Lung (tissue), 12 donors: ENCODE measurements around the gene VPS4B. TPM values are rescaled to one million over a fixed set of nuclear protein-coding genes. Genes with fewer than 3 reads are reported as not detected.
A peak's percentile ranks its signal among the peaks of the same experiment; 100 is the strongest.

Source experiments
- ATAC-seq: fragments of 200-7000 bp; cut with Tn5 transposase; one replicate; pipeline ENCODE4 v1.9.1; 2020; ENCODE audit warnings: moderate number of reproducible peaks; ENCODE audit not compliant: insufficient read depth, low FRiP score
- DNase-seq, 3 donors: peaks; one replicate each; pipeline ENCODE4 v3.0.0-alpha.2; 2013 to 2017
- H3K27ac ChIP-seq, 2 donors: one replicate each; pipeline ENCODE4 v1.5.1; 2013; ENCODE audit warnings: mild to moderate bottlenecking in 2 of 2, moderate library complexity in 2 of 2, control low read depth in 1 of 2, inconsistent platforms in 1 of 2, low read depth in 1 of 2, low read length in 1 of 2
- H3K27me3 ChIP-seq, 3 donors: one replicate each; pipeline ENCODE4 v1.5.1; 2013; ENCODE audit warnings: low read length in 2 of 3; ENCODE audit not compliant: control insufficient read depth in 3 of 3, insufficient read depth in 3 of 3
- H3K36me3 ChIP-seq, 4 donors: one replicate each; pipeline ENCODE4 v1.5.1; 2013; ENCODE audit warnings: low read length in 4 of 4, mild to moderate bottlenecking in 1 of 4, moderate library complexity in 1 of 4; ENCODE audit not compliant: control insufficient read depth in 4 of 4, insufficient read depth in 4 of 4
- H3K4me1 ChIP-seq, 5 donors: one replicate each; pipeline ENCODE4 v1.5.1; 2013; ENCODE audit warnings: low read length in 5 of 5, mild to moderate bottlenecking in 2 of 5, moderate library complexity in 1 of 5; ENCODE audit not compliant: control insufficient read depth in 5 of 5, insufficient read depth in 5 of 5
- H3K4me3 ChIP-seq: one replicate; pipeline ENCODE4 v1.5.1; 2013; ENCODE audit warnings: mild to moderate bottlenecking, control low read depth, moderate library complexity
- H3K9ac ChIP-seq, 2 donors: one replicate each; pipeline ENCODE4 v1.5.1; 2013; ENCODE audit warnings: low read length in 2 of 2, control low read depth in 1 of 2; ENCODE audit not compliant: insufficient read depth in 1 of 2
- H3K9me3 ChIP-seq, 4 donors: one replicate each; pipeline ENCODE4 v1.5.1; 2013; ENCODE audit warnings: low read length in 3 of 4, mild to moderate bottlenecking in 1 of 4, moderate library complexity in 1 of 4; ENCODE audit not compliant: control insufficient read depth in 4 of 4, insufficient read depth in 3 of 4
- CTCF ChIP-seq: IDR thresholded peaks from 2 replicates; pipeline ENCODE4 v1.5.1; 2012; ENCODE audit warnings: mild to moderate bottlenecking; ENCODE audit errors: control extremely low read depth, extremely low read depth
- WGBS, 2 donors: extraction: QIAGEN DNeasy Blood & Tissue Kit; methylation state at CpG; one replicate each; pipeline ENCODE4 v1.1.7; 2013; 5-methylcytosine and 5-hydroxymethylcytosine counted together
- polyA plus RNA-seq, 2 donors: library from polyadenylated mRNA; stranded (reverse); fragments of 200-250 nt; gene quantifications; one replicate each; pipeline ENCODE4 v1.2.1, GENCODE V29; 2013
- total RNA-seq, 2 donors: library from RNA; depleted of rRNA in 1 of 2; stranded (reverse); fragments of >200 nt in 1 of 2; gene quantifications; one replicate each; pipeline ENCODE4 v1.2.1, GENCODE V29; 2014 to 2021
- donor health status: control.
- donor health status: control.
- donor health status: Bipolar disorder and iron deficiency.
- donor health status: healthy.
- donor health status: DM: yes; HTN: yes; CAD: no.

The VPS4B gene
- total and polyA plus RNA-seq, 4 donors = 11.7 to 56.1 (median 40.8) TPM

DNA sequence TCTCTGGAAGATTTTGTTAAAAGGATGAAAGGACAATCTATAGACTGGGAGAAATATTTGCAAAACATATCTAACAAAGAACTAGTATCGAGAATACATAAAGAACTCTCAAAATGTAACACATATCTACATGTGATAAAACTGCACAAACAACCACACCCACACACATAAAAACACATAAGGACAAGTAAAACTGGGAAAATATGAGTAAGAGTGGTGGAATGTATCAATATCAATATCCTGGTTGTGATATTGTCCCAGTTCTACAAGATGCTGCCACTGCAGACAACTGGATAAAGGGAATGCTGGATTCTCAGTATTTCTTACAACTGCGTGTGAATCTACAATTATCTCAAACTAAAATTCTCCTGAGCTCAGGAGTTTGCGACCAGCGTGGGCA is 9.3 kb downstream of the VPS4B start:
- no peak overlapping the region for H3K27ac ChIP-seq
- no peak overlapping the region for H3K4me3 ChIP-seq
- no peak for TF ChIP-seq CTCF
- H3K4me1 ChIP-seq = peaks cover 0 to 2% (median 0%) of the 10 kb centered on the region in 5 donors
- 74 to 92% methylated on average over 4 of the region's 4 CpGs for WGBS, 2 donors
- no peaks in the 10 kb centered on the region for H3K27me3 ChIP-seq
- no peak for ATAC-seq
- H3K36me3 ChIP-seq = peaks cover 17 to 40% (median 24%) of the 10 kb centered on the region in 4 donors
- H3K9me3 ChIP-seq = no peaks in the 10 kb centered on the region
- DNase-seq = no peak
- H3K9ac ChIP-seq = no peak overlapping the region

DNA sequence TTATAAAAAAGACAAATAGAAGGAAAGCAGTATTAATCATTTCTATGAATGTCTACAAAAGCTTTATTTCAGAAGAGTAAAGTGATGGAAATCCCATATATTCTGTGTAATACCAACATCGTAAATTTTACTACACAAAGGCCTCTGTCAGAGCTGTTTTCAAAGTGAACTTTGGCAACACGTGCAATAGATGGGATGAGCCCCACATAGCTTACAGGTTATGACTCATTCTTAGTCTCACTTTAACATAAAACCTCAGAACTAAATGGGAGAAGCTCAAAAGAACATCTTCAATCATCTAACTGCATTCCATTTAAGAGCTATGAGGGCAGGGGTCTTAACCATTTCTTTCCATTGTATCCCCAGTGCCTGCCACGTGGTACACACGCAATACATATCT is 11.5 kb downstream of the VPS4B start:
- Histone ChIP-seq H3K9ac (no peak overlapping the region), H3K27ac (no peak overlapping the region), H3K4me1 (peaks cover 0 to 4% (median 0%) of the 10 kb centered on the region in 5 donors), H3K27me3 (no peaks in the 10 kb centered on the region), H3K9me3 (no peaks in the 10 kb centered on the region), H3K4me3 (no peak overlapping the region), H3K36me3 (peaks cover 18 to 41% (median 26%) of the 10 kb centered on the region in 4 donors)
- ATAC-seq (no peak), DNase-seq (no peak)
- WGBS, 2 donors = 90 to 93% methylated on average over 4 of the region's 4 CpGs
- TF ChIP-seq CTCF = no peak

DNA sequence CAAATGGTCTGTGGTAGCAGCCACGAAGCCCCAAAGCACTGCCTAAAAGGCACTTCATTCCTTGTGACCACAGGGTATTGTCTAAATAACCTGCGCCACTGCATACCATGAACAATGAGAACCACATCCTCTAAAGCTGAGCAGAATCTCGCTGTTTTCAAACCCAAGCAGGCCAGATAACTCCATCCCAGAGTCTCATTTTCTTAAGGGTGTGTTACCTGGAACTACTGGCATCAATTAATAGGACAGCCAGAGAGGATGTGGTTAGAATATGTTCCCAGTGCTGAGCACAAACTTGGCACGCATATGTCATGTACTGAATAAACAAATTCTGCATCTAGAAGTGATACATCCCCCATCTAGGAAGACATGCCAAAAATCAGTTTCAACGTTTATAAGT is 13.0 kb downstream of the VPS4B start:
- peak in 2 of 3 donors; percentile 17 to 43 for DNase-seq
- H3K4me1 ChIP-seq = peaks cover 0 to 4% (median 0%) of the 10 kb centered on the region in 5 donors
- 73 to 74% methylated on average over 5 of the region's 5 CpGs for WGBS, 2 donors
- H3K36me3 ChIP-seq = peaks cover 11 to 34% (median 25%) of the 10 kb centered on the region in 4 donors
- no peak overlapping the region for H3K27ac ChIP-seq
- no peak overlapping the region for H3K9ac ChIP-seq
- no peak overlapping the region for H3K4me3 ChIP-seq
- TF ChIP-seq CTCF = no peak
- H3K9me3 ChIP-seq = no peaks in the 10 kb centered on the region
- H3K27me3 ChIP-seq = no peaks in the 10 kb centered on the region
- ATAC-seq = no peak

GRCh38 chr18:63407734-63408133 is 14.5 kb downstream of the VPS4B start:
- Histone ChIP-seq H3K27ac (no peak overlapping the region), H3K9me3 (no peaks in the 10 kb centered on the region), H3K4me3 (no peak overlapping the region), H3K36me3 (peaks cover 13 to 43% (median 30%) of the 10 kb centered on the region in 4 donors), H3K4me1 (peaks cover 0 to 4% (median 0%) of the 10 kb centered on the region in 5 donors), H3K27me3 (no peaks in the 10 kb centered on the region), H3K9ac (no peak overlapping the region)
- ATAC-seq (no peak), DNase-seq (no peak)
- WGBS, 2 donors = 70 to 83% methylated on average over 1 of the region's 1 CpG
- TF ChIP-seq CTCF = no peak
